Ascending aorta (tissue), 2 donors: ENCODE measurements around the gene SPP2. TPM values are rescaled to one million over a fixed set of nuclear protein-coding genes. Genes with fewer than 3 reads are reported as not detected.

Experiments used
- DNase-seq, 2 donors: peaks; one replicate each; pipeline ENCODE4 v3.0.0-alpha.2; 2019; ENCODE audit warnings: low spot score in 2 of 2
- H3K27ac ChIP-seq, 2 donors: fragments of 200-600 bp; sonication (generic); one replicate each; pipeline ENCODE4 v1.5.1; 2016 to 2017; ENCODE audit warnings: mild to moderate bottlenecking in 1 of 2
- H3K27me3 ChIP-seq: fragments of 200-600 bp; sonication (generic); one replicate; pipeline ENCODE4 v1.5.1; 2017
- H3K36me3 ChIP-seq, 2 donors: fragments of 200-600 bp; sonication (generic); one replicate each; pipeline ENCODE4 v1.5.1; 2016
- H3K4me1 ChIP-seq, 2 donors: fragments of 200-600 bp; sonication (generic); one replicate each; pipeline ENCODE4 v1.5.1; 2016 to 2017; ENCODE audit warnings: mild to moderate bottlenecking in 1 of 2
- H3K4me3 ChIP-seq, 2 donors: fragments of 200-600 bp; sonication (generic); one replicate each; pipeline ENCODE4 v1.5.1; 2016 to 2017; ENCODE audit warnings: mild to moderate bottlenecking in 1 of 2
- H3K9me3 ChIP-seq, 2 donors: fragments of 200-600 bp; sonication (generic); one replicate each; pipeline ENCODE4 v1.5.1; 2016
- intact Hi-C: fragments of 100-400 bp; cut with DNase I; formaldehyde crosslinking; loops from one replicate; pipeline ENCODE4 v1.15.1; 2023
- total RNA-seq: library from RNA; depleted of rRNA; stranded (reverse); fragments of >200 nt; gene quantifications from one replicate; pipeline ENCODE4 v1.1.0, GENCODE V29; 2016
- TF ChIP-seq, protein P1 (sequence below), 3 experiments: fragments of 200-600 bp in 2 of 3; fragments of 450-650 bp in 1 of 3; sonication (generic) in 2 of 3; IDR thresholded peaks; one replicate each; pipeline ENCODE4 v1.5.1; 2016 to 2019; ENCODE audit warnings: antibody characterized with exemption in 3 of 3, mild to moderate bottlenecking in 1 of 3, moderate library complexity in 1 of 3

Gene SPP2
- total RNA-seq, 1 donor from 2014 or later: not detected

DNA sequence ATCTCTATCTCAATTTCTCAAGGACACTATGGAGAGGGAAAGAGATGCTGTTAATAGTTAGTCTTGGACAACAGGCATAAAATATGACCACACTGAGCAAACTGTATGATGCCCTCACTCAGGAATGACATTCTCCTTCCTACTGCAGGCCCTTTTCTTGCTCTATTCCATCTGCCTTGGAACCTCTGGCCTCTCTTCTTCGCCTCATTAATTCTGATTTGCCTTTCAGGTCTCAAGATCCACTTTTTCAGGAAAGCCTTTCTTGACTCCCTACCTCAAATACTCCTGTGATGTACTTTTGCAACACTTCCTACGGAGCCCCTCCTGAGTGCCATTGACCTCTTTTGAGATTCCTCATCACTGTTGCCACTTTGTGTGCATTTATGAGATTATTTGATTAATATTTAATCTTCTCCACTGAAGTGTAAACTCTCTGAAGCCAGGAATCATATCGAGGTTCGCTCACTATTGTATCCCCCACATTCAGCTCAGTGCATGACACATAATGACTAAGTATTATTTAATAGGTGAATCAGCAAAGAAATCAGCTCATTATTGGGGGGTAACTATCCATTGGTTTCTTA, 21.3 kb upstream of the SPP2 start:
- Histone ChIP-seq H3K9me3 (peaks cover 0 to 4% of the 10 kb centered on the region in 2 donors), H3K27me3 (no peaks in the 10 kb centered on the region), H3K4me1 (no peaks in the 10 kb centered on the region), H3K27ac (no peak overlapping the region), H3K36me3 (no peaks in the 10 kb centered on the region), H3K4me3 (no peak overlapping the region)
- TF ChIP-seq, protein P1, sequence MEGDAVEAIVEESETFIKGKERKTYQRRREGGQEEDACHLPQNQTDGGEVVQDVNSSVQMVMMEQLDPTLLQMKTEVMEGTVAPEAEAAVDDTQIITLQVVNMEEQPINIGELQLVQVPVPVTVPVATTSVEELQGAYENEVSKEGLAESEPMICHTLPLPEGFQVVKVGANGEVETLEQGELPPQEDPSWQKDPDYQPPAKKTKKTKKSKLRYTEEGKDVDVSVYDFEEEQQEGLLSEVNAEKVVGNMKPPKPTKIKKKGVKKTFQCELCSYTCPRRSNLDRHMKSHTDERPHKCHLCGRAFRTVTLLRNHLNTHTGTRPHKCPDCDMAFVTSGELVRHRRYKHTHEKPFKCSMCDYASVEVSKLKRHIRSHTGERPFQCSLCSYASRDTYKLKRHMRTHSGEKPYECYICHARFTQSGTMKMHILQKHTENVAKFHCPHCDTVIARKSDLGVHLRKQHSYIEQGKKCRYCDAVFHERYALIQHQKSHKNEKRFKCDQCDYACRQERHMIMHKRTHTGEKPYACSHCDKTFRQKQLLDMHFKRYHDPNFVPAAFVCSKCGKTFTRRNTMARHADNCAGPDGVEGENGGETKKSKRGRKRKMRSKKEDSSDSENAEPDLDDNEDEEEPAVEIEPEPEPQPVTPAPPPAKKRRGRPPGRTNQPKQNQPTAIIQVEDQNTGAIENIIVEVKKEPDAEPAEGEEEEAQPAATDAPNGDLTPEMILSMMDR (IDR thresholded peaks at IDR 0.05): no peak
- no peak for DNase-seq
- intact Hi-C loops: no loop called here

DNA sequence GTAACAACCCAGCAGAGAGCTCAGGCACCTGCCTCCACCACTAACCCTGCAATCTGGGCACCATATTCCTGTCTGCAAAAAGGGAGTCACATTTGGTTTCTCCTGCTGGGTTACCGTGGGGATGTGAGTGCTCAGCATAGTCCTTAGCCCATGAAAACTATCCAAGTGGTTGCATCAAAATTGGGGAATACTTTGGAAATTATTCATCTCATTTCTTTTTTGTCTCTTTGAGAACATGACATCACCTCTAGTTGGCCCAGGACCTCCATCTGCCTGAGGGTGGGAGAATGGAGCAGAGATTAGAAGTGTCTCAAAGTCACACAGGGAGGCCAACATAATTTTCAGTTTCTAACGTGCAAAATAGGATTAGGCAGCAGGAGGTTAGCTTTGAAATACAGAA, 19.3 kb upstream of the SPP2 start:
- Histone ChIP-seq H3K27ac (no peak overlapping the region), H3K36me3 (no peaks in the 10 kb centered on the region), H3K9me3 (peaks cover 0 to 4% of the 10 kb centered on the region in 2 donors), H3K4me3 (no peak overlapping the region), H3K27me3 (no peaks in the 10 kb centered on the region), H3K4me1 (no peaks in the 10 kb centered on the region)
- DNase-seq: no peak
- intact Hi-C loops: no loop called here
- TF ChIP-seq, protein P1 (IDR thresholded peaks at IDR 0.05): no peak

DNA sequence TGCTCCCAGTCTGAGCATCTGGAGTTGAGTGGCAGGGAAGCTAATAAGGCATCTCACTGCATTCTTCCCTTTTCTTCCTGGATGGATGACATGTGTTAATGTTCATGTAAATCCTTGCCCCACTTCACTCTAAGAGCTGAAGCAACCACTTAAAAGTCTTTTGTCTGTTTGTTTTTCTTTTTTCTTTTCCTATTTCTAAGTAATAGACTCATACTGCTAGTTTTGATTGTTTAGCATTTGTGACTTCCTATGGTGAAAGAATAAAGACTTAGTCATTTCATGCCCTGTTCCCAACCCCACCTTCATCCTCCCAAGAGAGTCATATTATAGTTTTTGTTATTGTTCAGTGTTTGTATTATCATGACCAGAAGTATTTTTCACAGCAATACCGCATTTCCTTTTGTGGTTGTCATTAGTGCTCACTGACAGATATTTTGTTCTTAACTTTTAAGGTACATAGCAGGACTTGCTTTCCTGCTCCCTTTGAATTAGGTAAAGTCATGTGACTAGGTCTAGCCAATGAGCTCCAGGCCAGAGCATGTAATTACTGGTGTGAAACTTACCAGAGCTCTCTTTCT, 18.1 kb upstream of the SPP2 start:
- Histone ChIP-seq H3K27ac (no peak overlapping the region), H3K4me1 (no peaks in the 10 kb centered on the region), H3K4me3 (no peak overlapping the region), H3K9me3 (peaks cover 0 to 4% of the 10 kb centered on the region in 2 donors), H3K36me3 (no peaks in the 10 kb centered on the region), H3K27me3 (no peaks in the 10 kb centered on the region)
- no peak for DNase-seq
- TF ChIP-seq, protein P1 (IDR thresholded peaks at IDR 0.05): no peak
- intact Hi-C loops: no loop called here

DNA sequence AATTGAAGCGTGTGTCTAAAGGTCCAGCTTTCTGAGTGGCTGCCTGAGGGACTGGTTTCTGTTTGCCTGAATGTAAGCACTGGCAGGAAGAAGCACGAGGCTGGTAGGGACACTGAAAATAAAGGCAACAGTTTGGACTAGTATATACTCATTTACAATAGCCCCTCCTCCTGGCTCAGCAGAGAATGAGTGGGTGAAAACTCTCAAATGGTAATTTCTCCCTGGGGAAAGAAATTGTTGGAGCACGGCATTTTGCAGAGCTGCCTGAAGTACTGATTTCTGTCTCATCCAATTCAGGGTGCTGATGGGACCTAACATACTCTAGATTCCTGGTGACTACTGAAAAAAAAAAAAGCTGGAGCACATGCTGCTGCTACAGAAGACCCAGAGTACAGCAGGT, 17.3 kb upstream of the SPP2 start:
- TF ChIP-seq, protein P1 (IDR thresholded peaks at IDR 0.05): no peak
- Histone ChIP-seq H3K9me3 (peaks cover 0 to 4% of the 10 kb centered on the region in 2 donors), H3K4me1 (no peaks in the 10 kb centered on the region), H3K27ac (no peak overlapping the region), H3K4me3 (no peak overlapping the region), H3K36me3 (no peaks in the 10 kb centered on the region), H3K27me3 (no peaks in the 10 kb centered on the region)
- no peak for DNase-seq
- intact Hi-C loops: no loop called here

DNA sequence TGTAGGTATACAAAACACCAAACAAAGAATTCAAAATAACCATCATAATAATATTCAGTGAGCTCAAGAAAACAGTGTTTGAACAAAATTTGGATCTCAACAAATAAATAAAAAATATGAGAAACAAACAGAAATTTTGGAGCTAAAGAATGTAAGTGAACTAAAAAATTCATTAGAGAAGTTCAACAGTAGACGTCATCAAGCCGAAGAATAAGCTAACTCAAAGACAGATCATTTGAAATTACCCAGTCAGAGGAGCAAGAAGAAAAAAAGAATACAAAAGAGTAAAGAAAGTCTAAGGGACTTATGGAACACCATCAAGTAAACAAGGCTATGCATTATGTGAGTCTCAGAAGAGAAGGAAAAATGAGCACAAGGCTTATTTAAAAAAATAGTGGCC, 16.6 kb upstream of the SPP2 start:
- no peak for DNase-seq
- Histone ChIP-seq H3K27ac (no peak overlapping the region), H3K9me3 (peaks cover 0 to 4% of the 10 kb centered on the region in 2 donors), H3K36me3 (no peaks in the 10 kb centered on the region), H3K4me3 (no peak overlapping the region), H3K27me3 (no peaks in the 10 kb centered on the region), H3K4me1 (no peaks in the 10 kb centered on the region)
- TF ChIP-seq, protein P1 (IDR thresholded peaks at IDR 0.05): no peak
- intact Hi-C loops: no loop called here
